Endodermal cell (in vitro differentiated cells): ENCODE results near the gene ACOX3. TPM values are rescaled to one million over a fixed set of nuclear protein-coding genes. Genes with fewer than 3 reads are reported as not detected.
A peak's percentile ranks its signal among the peaks of the same experiment; 100 is the strongest.

ENCODE experiments used
- DNase-seq: peaks from one replicate; pipeline ENCODE4 v3.0.0-alpha.2; 2017
- H3K27ac ChIP-seq: 2 replicates; pipeline ENCODE4 v1.5.1; 2013; ENCODE audit warnings: mild to moderate bottlenecking, low read depth, low read length, moderate library complexity
- H3K27me3 ChIP-seq: 2 replicates; pipeline ENCODE4 v1.6.1; 2013; ENCODE audit warnings: mild to moderate bottlenecking, low read length, moderate library complexity; ENCODE audit not compliant: insufficient read depth, control insufficient read depth, poor library complexity, severe bottlenecking
- H3K36me3 ChIP-seq: 2 replicates; pipeline ENCODE4 v1.7.0; 2013; ENCODE audit warnings: mild to moderate bottlenecking, low read length, moderate library complexity; ENCODE audit not compliant: control insufficient read depth, insufficient read depth
- H3K4me1 ChIP-seq: one replicate; pipeline ENCODE4 v1.7.0; 2013; ENCODE audit warnings: low read length; ENCODE audit not compliant: control insufficient read depth, insufficient read depth
- H3K4me3 ChIP-seq: 2 replicates; pipeline ENCODE4 v1.5.1; 2013; ENCODE audit warnings: mild to moderate bottlenecking, low read length, moderate library complexity
- H3K9ac ChIP-seq: 2 replicates; pipeline ENCODE4 v1.6.1; 2013; ENCODE audit warnings: mild to moderate bottlenecking, low read length, moderate library complexity; ENCODE audit not compliant: poor library complexity, severe bottlenecking; ENCODE audit errors: extremely low read depth
- H3K9me3 ChIP-seq: 2 replicates; pipeline ENCODE4 v1.6.1; 2013; ENCODE audit warnings: mild to moderate bottlenecking, low read length, moderate library complexity; ENCODE audit not compliant: control insufficient read depth
- H3K27ac Mint-ChIP-seq: 2 replicates; pipeline ENCODE4 v1.8.0; 2020; ENCODE audit warnings: mixed read lengths
- H3K27me3 Mint-ChIP-seq: 2 replicates; pipeline ENCODE4 v1.8.0; 2021; ENCODE audit warnings: mild to moderate bottlenecking, mixed read lengths; ENCODE audit not compliant: insufficient read depth
- H3K36me3 Mint-ChIP-seq: 2 replicates; pipeline ENCODE4 v1.8.0; 2020; ENCODE audit warnings: low read depth, mixed read lengths
- H3K4me1 Mint-ChIP-seq: 2 replicates; pipeline ENCODE4 v1.8.0; 2020; ENCODE audit warnings: mixed read lengths
- H3K4me3 Mint-ChIP-seq: 2 replicates; pipeline ENCODE4 v1.8.0; 2020; ENCODE audit warnings: mild to moderate bottlenecking, moderate library complexity, mixed read lengths
- H3K9me3 Mint-ChIP-seq: 2 replicates; pipeline ENCODE4 v1.8.0; 2020; ENCODE audit warnings: mild to moderate bottlenecking, mixed read lengths
- CTCF ChIP-seq: fragments of 200-600 bp; sonication (generic); conservative IDR thresholded peaks from 2 replicates; pipeline ENCODE4 v1.5.0; 2021; ENCODE audit warnings: antibody characterized with exemption, mild to moderate bottlenecking
- WGBS, 2 experiments: methylation state at CpG; one replicate each; pipeline versions ENCODE4 v1.1.5 to v1.1.7; 2013; ENCODE audit warnings: missing lambda C conversion rate in 2 of 2, mixed read lengths in 1 of 2; ENCODE audit not compliant: insufficient coverage in 1 of 2, insufficient read length in 1 of 2; 5-methylcytosine and 5-hydroxymethylcytosine counted together
- total RNA-seq, 2 donors: library from RNA; stranded (reverse); fragmentation: NEBNext Ultra II Directional in 1 of 2; extraction: Animal tissue kit (Norgen Biotek cat#: 25700) in 1 of 2; gene quantifications; 2 replicates in 1 of 2; 3 replicates in 1 of 2; pipeline ENCODE4 v1.2.1, GENCODE V29; 2021

Gene ACOX3
- total RNA-seq, 2 donors from 2014 or later: 55.1 to 146 TPM

GRCh38 chr4:8340781-8341241 lies 99.7 kb downstream of the ACOX3 start:
- H3K36me3 ChIP-seq: no peaks in the 10 kb centered on the region
- no peaks in the 10 kb centered on the region for H3K9me3 ChIP-seq
- Mint-ChIP-seq H3K36me3 (no peaks in the 10 kb centered on the region), H3K27ac (no peak overlapping the region), H3K27me3 (peaks cover 5% of the 10 kb centered on the region), H3K4me3 (no peak overlapping the region), H3K4me1 (peaks cover 2% of the 10 kb centered on the region), H3K9me3 (peaks cover 10% of the 10 kb centered on the region)
- no peaks in the 10 kb centered on the region for H3K27me3 ChIP-seq
- no peaks in the 10 kb centered on the region for H3K4me1 ChIP-seq
- no peak overlapping the region for H3K4me3 ChIP-seq
- H3K9ac ChIP-seq: no peak overlapping the region
- peak; percentile 31 for DNase-seq
- 87 to 96% methylated on average over 6 to 8 of the region's 8 CpGs for WGBS, 2 experiments
- no peak for TF ChIP-seq CTCF
- no peak overlapping the region for H3K27ac ChIP-seq

GRCh38 chr4:8338351-8338961 lies 102.1 kb downstream of the ACOX3 start:
- H3K9me3 ChIP-seq: no peaks in the 10 kb centered on the region
- no peak overlapping the region for H3K27ac ChIP-seq
- Mint-ChIP-seq H3K27me3 (no peaks in the 10 kb centered on the region), H3K27ac (no peak overlapping the region), H3K4me3 (no peak overlapping the region), H3K9me3 (peaks cover 15% of the 10 kb centered on the region), H3K36me3 (no peaks in the 10 kb centered on the region), H3K4me1 (peaks cover 2% of the 10 kb centered on the region)
- no peak overlapping the region for H3K4me3 ChIP-seq
- no peak for TF ChIP-seq CTCF
- no peak for DNase-seq
- 93 to 94% methylated on average over 3 to 4 of the region's 4 CpGs for WGBS, 2 experiments
- H3K36me3 ChIP-seq: no peaks in the 10 kb centered on the region
- H3K27me3 ChIP-seq: no peaks in the 10 kb centered on the region
- H3K9ac ChIP-seq: no peak overlapping the region
- H3K4me1 ChIP-seq: no peaks in the 10 kb centered on the region

GRCh38 chr4:8336412-8337075 lies 104.0 kb downstream of the ACOX3 start:
- Mint-ChIP-seq H3K27me3 (no peaks in the 10 kb centered on the region), H3K4me3 (no peak overlapping the region), H3K27ac (no peak overlapping the region), H3K4me1 (no peaks in the 10 kb centered on the region), H3K9me3 (peaks cover 15% of the 10 kb centered on the region), H3K36me3 (no peaks in the 10 kb centered on the region)
- no peaks in the 10 kb centered on the region for H3K4me1 ChIP-seq
- H3K9me3 ChIP-seq: no peaks in the 10 kb centered on the region
- WGBS, 2 experiments: 90 to 100% methylated on average over 4 to 7 of the region's 7 CpGs
- no peak overlapping the region for H3K27ac ChIP-seq
- no peak overlapping the region for H3K4me3 ChIP-seq
- TF ChIP-seq CTCF: no peak
- H3K36me3 ChIP-seq: no peaks in the 10 kb centered on the region
- DNase-seq: no peak
- H3K9ac ChIP-seq: no peak overlapping the region
- H3K27me3 ChIP-seq: no peaks in the 10 kb centered on the region
